GM20000 (cell line): ENCODE results near the gene POLR1E.
A peak's percentile ranks its signal among the peaks of the same experiment; 100 is the strongest.

Experiments used
- DNase-seq: peaks from one replicate; pipeline ENCODE4 v3.0.0; 2012; ENCODE audit warnings: low spot score
- TF ChIP-seq, protein P1 (sequence below): IDR thresholded peaks from 2 replicates; pipeline ENCODE4 v1.5.1; 2012; ENCODE audit warnings: mild to moderate bottlenecking, control low read depth; ENCODE audit errors: extremely low read depth, missing control alignments

Gene POLR1E

DNA sequence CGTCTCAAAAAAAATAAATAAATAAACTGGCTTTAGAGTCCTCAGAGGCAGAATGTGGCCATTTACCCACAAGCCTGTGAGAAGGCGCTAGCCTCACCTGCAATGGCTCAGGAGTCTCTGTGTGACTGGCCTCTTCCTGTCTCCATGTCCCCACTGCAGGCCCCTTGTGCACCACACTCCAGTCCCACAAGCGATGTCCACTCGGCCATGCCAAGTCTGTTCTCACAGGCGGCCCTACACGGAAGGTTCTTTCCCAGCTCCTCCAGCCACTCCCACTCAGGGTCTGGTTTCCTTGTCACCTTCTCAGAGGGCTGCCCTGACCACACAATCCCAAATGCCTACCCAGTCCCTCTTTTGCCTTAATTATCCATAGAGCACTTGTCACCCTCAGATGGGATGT is 38.2 kb downstream of the POLR1E start:
- TF ChIP-seq, protein P1, sequence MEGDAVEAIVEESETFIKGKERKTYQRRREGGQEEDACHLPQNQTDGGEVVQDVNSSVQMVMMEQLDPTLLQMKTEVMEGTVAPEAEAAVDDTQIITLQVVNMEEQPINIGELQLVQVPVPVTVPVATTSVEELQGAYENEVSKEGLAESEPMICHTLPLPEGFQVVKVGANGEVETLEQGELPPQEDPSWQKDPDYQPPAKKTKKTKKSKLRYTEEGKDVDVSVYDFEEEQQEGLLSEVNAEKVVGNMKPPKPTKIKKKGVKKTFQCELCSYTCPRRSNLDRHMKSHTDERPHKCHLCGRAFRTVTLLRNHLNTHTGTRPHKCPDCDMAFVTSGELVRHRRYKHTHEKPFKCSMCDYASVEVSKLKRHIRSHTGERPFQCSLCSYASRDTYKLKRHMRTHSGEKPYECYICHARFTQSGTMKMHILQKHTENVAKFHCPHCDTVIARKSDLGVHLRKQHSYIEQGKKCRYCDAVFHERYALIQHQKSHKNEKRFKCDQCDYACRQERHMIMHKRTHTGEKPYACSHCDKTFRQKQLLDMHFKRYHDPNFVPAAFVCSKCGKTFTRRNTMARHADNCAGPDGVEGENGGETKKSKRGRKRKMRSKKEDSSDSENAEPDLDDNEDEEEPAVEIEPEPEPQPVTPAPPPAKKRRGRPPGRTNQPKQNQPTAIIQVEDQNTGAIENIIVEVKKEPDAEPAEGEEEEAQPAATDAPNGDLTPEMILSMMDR = no peak

DNA sequence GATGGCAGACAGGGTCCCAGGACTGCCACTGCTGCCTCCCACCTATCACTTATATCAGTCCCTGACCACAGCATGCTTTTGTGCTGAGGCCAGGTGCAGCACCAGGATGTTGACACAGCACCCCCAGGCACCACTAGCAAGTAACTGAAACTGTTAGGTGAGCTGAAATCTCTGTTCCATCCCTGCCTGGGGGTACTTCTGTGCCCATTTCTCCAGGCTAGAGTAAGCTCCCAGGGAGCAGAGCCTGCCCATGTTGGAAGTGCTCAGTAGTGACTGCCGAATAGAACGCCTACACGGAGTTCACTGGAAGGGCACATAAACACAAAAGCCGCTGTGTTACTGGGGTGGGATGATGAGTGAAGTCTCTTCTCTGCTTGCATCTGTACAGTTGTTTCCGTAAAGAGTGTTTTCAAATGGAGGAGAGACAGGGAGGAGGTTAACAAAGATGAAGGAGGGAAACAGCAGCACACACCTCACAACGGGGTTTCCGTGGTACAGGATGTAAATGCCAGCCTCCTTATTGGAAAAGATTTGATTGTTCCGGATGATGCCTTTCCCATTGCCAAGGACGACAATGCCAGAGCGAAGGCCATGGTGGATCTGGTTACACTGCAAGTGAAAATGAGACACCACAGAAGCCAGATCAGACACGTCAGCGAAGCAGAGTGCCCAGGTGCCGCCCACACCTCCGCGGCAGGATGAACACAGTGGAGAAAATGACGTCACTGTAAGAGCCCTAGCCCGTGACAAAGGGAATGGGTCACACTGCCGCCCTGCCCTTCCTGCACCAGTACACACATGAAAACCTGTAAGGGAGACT is 43.1 kb downstream of the POLR1E start:
- peak; percentile 73 for DNase-seq
- TF ChIP-seq, protein P1 = no peak

More for the DNA sequence above, 38.2 kb downstream of the POLR1E start:
- no peak for DNase-seq

DNA sequence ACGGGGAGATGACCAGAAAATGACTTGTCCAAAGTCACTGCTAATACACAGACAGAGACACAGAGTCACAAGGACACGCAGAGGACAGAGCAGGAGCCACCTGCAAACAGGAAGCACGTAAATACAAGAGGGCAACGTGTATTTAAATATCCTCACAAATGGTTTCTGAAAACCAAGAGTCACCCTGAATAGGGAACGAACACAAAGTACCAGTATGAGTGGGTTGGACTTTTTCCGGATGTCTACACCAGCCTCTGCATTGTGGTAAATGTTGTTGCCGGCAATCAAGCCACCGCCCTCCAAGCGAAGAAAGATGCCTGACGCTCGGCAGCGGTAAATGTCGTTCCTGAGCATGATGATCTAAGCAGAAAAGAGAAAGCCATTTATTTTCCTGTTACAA is 46.0 kb downstream of the POLR1E start:
- TF ChIP-seq, protein P1 = no peak

DNA sequence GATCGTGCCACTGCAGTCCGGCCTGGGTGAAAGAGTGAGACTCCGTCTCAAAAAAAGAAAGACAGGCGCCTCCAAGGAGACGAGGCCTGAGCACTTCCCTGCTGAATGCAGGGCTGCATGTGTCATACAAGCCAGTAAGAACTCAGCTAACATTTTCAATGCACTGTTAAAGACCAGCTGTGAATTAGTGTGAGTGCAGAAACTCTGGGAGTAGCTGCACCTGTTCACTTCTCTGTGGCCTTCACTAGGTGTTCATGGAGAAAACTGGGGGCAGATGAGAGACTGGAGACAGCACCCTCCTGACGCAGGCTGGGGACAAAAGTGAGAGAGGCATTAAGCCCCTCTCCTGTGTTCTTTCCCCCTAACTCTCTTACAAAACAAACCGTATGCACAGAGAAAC is 48.7 kb downstream of the POLR1E start:
- no peak for DNase-seq
- TF ChIP-seq, protein P1 = no peak

More for the DNA sequence above, 46.0 kb downstream of the POLR1E start:
- DNase-seq = peak; percentile 25

DNA sequence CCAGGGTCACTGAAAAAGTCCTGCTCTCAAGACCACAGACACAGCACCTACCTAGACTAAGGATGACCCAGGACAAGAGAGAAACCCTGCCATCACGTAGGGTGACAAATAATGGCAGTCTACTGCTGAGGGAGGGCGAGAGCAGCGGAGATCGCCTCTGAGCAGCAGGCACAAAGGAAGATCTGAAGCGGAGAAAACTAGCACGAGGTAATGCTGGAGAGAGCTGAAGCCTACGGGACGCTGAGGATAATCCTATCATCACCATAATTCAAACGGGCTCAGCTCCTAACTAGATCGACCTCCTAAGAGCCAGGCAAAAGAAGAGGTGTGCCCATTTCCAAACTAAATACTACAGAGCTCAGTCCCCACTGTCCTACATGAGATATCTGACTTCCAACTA is 49.2 kb downstream of the POLR1E start:
- DNase-seq = no peak
- TF ChIP-seq, protein P1 = no peak

DNA sequence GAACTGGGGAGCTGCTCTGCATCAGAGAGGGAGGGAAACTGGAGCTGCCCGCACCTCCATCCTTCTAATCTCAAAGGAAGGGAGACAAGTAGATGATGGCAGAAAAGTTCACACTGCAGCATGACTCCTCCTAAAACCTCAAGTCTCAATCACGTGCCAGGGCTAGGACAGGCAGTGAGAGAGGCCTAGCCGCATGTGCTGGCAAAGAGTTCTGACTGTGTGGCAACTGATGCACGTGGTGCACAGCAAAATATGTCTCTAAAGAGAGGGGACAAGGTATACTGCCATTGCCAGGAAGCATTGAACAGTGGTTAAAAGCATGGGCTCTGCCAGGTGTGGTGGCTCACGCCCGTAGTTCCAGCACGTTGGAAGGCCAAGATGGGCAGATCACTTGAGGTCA is 52.4 kb downstream of the POLR1E start:
- DNase-seq = no peak
- TF ChIP-seq, protein P1 = no peak

DNA sequence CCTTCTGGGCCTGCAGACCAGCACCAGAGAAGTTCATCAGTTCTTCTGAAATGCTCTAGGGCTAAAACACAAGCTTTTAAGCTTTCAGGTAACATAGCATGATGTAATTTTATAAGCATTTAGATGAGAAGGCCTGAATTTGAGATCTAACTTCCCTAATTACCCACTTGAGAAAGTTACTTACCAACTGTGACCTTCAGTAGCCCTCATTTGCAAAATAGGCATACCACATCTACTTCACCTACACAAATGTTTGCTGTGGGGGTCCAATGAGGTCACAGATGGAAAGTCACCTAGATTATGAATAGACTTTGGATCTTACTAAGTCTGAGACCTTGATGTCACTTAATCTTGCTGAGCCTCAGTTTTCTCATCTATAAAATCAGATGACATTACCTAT is 53.9 kb downstream of the POLR1E start:
- DNase-seq = no peak
- TF ChIP-seq, protein P1 = no peak
